Measurements from ENCODE around the gene GGNBP2. TPM values are rescaled to one million over a fixed set of nuclear protein-coding genes. Genes with fewer than 3 reads are reported as not detected.

Gene GGNBP2
- total RNA-seq, 1 donor from 2014 or later, result 68.4 TPM

GRCh38 chr17:36632916-36633771, 88.4 kb downstream of the GGNBP2 start:
- DNase-seq, result no peak

Other genes with a start within 250 kb of the GGNBP2 start
- gene TBC1D3G, start 221.0 kb upstream of the GGNBP2 start, total RNA-seq, result 0.41 TPM
- gene TBC1D3H, start 156.5 kb upstream of the GGNBP2 start, total RNA-seq, result 2.8 TPM
- gene ZNHIT3, start 58.2 kb upstream of the GGNBP2 start, total RNA-seq, result 23.1 TPM
- 54.2 TPM for gene MYO19, start 10.1 kb upstream of the GGNBP2 start, total RNA-seq
- 7.6 TPM for gene PIGW, start 9.9 kb upstream of the GGNBP2 start, total RNA-seq
- 7.5 TPM for gene DHRS11, start 47.0 kb downstream of the GGNBP2 start, total RNA-seq
- 6.1 TPM for gene MRM1, start 56.7 kb downstream of the GGNBP2 start, total RNA-seq

All from tongue (tissue), 2 donors.